K562 (cell line): ENCODE results near the gene CDH3. TPM values are rescaled to one million over a fixed set of nuclear protein-coding genes. Genes with fewer than 3 reads are reported as not detected.

Experiments
- DIDO1 ChIP-seq: fragments of 450-650 bp; IDR thresholded peaks from 2 replicates; pipeline ENCODE4 v1.6.1; 2016; ENCODE audit warnings: low read depth, missing biosample characterization, missing genetic modification characterization
- KAT2B ChIP-seq: IDR thresholded peaks from one replicate; pipeline ENCODE4 v1.6.1; 2012; ENCODE audit warnings: low read depth, mild to moderate bottlenecking, control low read depth, inconsistent platforms, low read length, moderate library complexity
- MNT ChIP-seq, 2 experiments: fragments of 450-650 bp; conservative IDR thresholded peaks; 2 replicates each; pipeline ENCODE4 v1.6.1; 2017; ENCODE audit warnings: mild to moderate bottlenecking in 2 of 2, moderate library complexity in 2 of 2
- NCOA6 ChIP-seq: fragments of 450-650 bp; IDR thresholded peaks from 2 replicates; pipeline ENCODE4 v1.6.1; 2017; ENCODE audit warnings: mild to moderate bottlenecking
- SRSF7 ChIP-seq: fragments of 200-400 bp; formaldehyde crosslinking; optimal IDR thresholded peaks from 2 replicates; pipeline ENCODE3; 2017; ENCODE audit warnings: mild to moderate bottlenecking, low read depth, low read length
- TBL1XR1 ChIP-seq, 2 experiments: IDR thresholded peaks; 2 replicates each; pipeline ENCODE4 v1.6.1; 2012; ENCODE audit warnings: improper control_type of control experiment in 2 of 2, low read length in 2 of 2, mild to moderate bottlenecking in 1 of 2
- polyA plus RNA-seq, 8 experiments: library from polyadenylated mRNA; depleted of rRNA in 4 of 8; stranded (reverse) in 5 of 8; unstranded in 3 of 8; fragments of >200 nt; fragmentation: Nextera tagmentation in 2 of 8; fragmentation: Illumina TruSeq in 1 of 8; extraction: Ambion mirVana in 2 of 8; extraction: Trizol in 1 of 8; gene quantifications; 2 replicates each; pipeline versions ENCODE4 v1.2.1 to v1.2.3, GENCODE V29; 2011 to 2014; ENCODE audit warnings: inconsistent platforms in 1 of 8, missing spikeins in 1 of 8
- total RNA-seq, 7 experiments: library from RNA; depleted of rRNA in 6 of 7; stranded (reverse); fragments of >200 nt in 6 of 7; fragmentation: Illumina TruSeq in 2 of 7; extraction: Trizol in 2 of 7; gene quantifications; 2 replicates each; pipeline versions ENCODE4 v1.2.1 to v1.2.3, GENCODE V29; 2011 to 2021; ENCODE audit warnings: low replicate concordance in 1 of 7
- TF ChIP-seq, protein P1 (sequence below): fragments of 450-650 bp; formaldehyde crosslinking; IDR thresholded peaks from 2 replicates; pipeline ENCODE4 v1.4.0; 2020; ENCODE audit warnings: mild to moderate bottlenecking, moderate library complexity
- TF ChIP-seq, protein P2 (sequence below): fragments of 250-450 bp; sonication (Bioruptor Pico); IDR thresholded peaks from 2 replicates; pipeline ENCODE4 v1.8.0; 2022; ENCODE audit warnings: moderate library complexity, mild to moderate bottlenecking, inconsistent platforms

Gene CDH3
- total and polyA plus RNA-seq, 9 of the 15 experiments (the other 6 are each of a cell fraction or from before 2014, with no cell fraction given), result 0.06 to 0.09 TPM; not detected in 7

GRCh38 chr16:68651136-68651535 lies 6.0 kb downstream of the CDH3 start (continued):
- TF ChIP-seq, protein P1, sequence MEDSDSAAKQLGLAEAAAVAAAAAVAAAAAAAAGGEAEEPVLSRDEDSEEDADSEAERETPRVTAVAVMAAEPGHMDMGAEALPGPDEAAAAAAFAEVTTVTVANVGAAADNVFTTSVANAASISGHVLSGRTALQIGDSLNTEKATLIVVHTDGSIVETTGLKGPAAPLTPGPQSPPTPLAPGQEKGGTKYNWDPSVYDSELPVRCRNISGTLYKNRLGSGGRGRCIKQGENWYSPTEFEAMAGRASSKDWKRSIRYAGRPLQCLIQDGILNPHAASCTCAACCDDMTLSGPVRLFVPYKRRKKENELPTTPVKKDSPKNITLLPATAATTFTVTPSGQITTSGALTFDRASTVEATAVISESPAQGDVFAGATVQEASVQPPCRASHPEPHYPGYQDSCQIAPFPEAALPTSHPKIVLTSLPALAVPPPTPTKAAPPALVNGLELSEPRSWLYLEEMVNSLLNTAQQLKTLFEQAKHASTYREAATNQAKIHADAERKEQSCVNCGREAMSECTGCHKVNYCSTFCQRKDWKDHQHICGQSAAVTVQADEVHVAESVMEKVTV (CRISPR knock-in tag), result no peak
- no peak for TF ChIP-seq SRSF7
- TF ChIP-seq, protein P2, sequence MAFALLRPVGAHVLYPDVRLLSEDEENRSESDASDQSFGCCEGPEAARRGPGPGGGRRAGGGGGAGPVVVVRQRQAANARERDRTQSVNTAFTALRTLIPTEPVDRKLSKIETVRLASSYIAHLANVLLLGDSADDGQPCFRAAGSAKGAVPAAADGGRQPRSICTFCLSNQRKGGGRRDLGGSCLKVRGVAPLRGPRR (CRISPR knock-in tag), result no peak
- TF ChIP-seq MNT (conservative IDR thresholded peaks at IDR 0.05), result no peak
- no peak for TF ChIP-seq TBL1XR1 (IDR thresholded peaks at IDR 0.05; ENCODE audit: low read length in 2 of 2)
- no peak for TF ChIP-seq NCOA6
- TF ChIP-seq DIDO1 (tag), result no peak
- TF ChIP-seq KAT2B, result no peak
